ENCODE measurements around the gene COL13A1.

GRCh38 chr10:69810675-69811397 is 9.1 kb downstream of the COL13A1 start:
- TF ChIP-seq POLR2A (IDR thresholded peaks at IDR 0.05) (no peak), CTCF (IDR thresholded peaks at IDR 0.05) (no peak), POLR2AphosphoS5 (IDR thresholded peaks at IDR 0.05) (no peak), EP300 (IDR thresholded peaks at IDR 0.05) (no peak)
